HG02938 (cell line): ENCODE measurements around the gene WIZ.

Source experiments
- ATAC-seq: cut with Tn5 transposase; IDR thresholded peaks from one replicate; pipeline ENCODE4 v1.9.1; 2021; ENCODE audit warnings: mild to moderate bottlenecking, moderate library complexity; ENCODE audit not compliant: unreplicated experiment

The WIZ gene

DNA sequence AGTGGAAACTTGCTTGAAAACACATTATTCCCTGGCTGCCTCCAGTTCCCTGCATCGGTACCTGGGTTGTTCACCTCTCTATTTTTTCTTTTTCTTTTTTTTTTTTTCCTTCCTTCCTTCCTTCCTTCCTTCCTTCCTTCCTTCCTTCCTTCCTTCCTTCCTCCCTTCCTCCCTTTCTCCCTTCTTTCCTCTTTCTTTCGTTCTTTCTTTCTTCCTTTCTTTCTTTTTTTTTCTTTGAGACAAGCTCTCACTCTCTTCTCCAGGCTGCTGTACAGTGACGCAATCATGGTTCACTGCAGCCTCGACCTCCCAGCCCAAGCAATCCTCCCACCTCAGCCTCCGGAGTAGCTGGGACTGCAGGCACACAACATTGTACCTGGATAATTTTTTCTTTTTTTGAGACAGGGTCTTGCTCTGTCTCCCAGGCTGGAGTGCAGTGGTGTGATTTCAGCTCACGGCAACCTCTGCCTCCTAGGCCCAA is 18.0 kb upstream of the WIZ start:
- ATAC-seq: no peak

DNA sequence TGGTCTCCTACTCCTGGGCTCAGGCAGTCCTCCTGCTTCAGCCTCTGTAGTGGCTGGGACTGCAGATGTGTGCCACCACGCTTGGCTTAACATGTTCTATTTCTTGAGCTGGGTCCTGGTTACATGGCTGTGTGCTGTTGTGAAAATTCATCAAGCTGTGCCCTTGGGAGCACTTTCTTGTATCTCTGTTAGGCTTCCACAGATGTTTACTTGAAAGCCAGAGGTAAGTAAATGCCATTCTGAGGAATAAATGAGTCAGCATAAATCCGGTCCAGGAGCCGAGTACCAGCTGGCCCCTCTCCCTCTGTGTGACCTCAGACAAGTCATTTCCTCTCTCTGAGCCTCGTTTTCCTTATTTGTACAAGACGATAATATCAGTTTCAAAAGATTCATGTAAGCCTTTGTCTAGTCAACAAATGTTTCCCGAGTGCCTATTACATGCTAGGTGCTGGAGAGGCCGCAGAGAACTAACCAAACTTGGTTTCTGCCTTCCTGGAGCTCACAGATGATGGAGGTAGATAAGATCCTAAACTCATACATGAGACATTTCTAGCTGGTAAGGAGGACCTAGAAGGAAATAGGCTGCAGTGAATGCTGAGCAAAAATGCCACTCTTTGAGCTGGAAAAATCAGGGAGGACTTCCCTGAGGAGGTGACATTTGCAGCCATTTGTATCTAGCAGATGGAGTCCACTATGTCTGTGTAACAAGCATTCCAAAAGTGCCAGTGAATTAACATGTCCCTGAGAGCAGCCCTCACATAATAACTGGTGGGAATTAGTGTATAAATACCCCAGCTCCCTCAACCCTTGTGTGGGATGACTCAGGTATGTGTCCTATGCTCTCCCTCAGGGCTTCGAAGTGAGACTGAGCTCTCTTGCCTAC is 17.3 kb upstream of the WIZ start:
- ATAC-seq: peak; percentile 62

DNA sequence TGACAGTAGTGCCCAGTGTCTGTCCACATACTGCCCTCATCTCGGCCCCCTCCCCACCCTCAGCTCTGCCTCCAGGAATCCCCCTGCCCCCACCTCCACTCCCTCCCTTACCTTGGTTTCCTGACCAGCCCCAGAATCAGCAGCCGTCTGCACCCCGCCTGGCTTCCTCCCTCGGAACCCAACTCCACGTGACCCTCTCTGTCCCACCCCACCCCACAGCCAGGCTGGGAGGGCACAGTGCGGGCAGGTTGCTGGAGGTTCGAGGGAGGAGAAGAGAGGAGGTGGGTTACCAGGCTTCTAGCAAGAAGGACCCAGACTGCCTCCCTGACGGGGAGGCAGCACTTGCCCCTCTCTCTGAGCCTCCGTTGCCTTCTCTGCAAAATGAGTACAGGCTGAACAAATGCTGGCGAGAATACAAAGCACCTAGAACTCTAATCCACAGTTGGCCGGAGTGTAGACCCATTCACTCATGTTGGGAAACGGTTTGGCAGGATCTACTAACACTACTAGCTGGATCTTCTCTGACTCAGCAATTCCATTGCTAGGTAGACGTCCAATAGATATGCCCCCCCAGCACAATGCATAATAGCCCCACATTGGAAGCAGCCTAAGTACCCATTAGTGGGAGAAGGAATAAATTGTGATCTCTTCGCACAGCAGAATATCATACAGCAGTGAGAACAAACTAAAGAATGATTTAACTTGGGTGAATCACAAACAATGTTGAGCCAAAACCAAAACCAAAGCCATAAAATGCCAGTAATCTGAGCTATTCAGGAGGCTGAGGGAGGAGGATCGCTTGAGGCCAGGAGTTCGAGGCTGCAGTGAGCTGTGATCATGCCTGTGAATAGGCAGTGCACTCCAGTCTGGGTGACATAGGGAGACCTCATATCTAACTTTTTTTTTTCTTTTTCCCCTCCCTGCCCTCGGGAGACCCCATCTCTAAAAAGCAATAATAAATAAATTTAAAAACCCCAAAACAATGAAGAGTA is 14.9 kb upstream of the WIZ start, which contains the start of gene RASAL3:
TSS of gene RASAL3 (minus strand) at position 151 of the 992 bp plus-strand sequence. CDS start 186 bp downstream, outside the sequence.
- ATAC-seq: no peak

DNA sequence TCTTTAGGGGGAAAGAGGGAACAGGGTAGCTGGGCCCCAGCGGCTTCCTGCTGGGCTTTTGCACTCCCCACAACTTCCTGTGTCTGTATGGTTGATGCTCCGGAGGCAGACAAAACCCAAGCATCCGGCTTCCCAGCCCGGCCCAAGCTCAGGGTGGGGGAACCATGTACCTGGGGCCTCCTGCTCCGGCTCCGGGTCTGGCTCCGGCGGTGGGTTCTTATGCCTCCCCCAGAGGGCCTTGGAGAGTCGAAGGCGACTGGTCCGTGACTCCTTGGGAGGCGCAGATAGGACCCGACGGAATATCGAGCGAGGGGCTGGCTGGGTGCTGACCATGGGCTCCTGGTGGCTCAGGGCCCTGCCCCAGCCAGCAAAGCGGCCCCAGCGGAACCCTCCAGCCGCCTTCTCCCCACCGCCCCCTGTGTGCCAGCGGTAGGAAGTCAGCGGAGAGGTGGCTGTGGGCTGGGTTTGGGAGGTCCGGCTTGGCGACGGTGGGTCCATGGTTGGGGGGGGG is 14.2 kb upstream of the WIZ start:
- ATAC-seq: no peak

DNA sequence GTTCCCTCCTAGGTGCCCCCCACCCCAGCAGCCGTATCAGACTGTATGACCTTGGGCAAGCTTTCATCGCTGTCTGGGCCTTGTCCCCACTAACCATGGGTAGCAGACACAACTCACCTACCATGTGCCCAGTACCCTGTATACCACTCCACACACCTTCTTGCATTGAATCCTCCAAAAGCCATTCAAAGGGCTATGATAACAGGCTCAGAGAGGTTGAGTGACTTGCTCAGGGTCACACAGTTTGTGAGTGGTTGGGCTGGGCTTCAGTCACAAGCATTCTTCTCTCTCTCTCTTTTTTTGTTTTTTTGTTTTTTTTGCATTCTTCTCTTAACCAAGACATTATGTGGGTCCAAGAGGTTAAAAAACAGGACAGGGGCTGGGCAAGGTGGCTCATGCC is 11.9 kb upstream of the WIZ start:
- no peak for ATAC-seq

DNA sequence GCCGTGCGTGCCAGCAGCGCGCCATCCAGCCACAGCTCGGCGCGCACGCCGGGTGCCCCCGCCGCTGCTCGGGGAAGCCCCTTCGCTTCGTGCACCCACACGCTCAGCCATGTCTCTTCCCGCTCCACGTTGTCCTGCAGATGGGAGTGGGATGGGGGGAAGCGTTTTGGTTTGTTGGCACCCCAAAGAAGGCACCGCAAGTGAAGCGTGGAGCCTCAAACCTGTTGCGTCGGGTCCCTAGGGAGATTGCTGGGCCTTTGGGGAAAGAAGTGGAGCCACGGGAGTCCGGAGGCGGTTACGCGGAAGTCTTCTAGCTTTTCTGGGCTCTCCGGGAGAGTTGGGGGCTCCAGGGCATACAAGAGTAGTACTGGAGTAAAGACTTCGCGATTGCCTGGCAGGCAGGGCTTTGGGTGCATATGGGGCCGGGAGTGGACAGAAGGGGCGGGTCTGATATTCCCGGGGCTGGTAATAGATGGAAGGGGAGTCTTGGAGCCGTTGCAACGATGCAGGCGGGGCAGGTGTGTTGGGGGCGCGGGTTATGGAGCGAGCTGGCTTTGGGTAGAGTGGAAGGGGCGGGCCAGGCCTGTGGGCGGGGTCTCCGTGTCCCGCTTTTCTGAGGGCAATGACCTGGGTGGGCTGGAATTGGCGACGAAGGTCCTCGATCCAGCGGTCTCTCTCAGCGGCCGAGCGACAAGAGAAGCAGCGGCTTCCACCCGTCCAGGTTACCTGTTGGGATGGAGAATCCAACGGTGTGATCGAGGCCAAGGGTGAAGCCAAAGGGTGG is 8.1 kb upstream of the WIZ start:
- ATAC-seq: no peak

DNA sequence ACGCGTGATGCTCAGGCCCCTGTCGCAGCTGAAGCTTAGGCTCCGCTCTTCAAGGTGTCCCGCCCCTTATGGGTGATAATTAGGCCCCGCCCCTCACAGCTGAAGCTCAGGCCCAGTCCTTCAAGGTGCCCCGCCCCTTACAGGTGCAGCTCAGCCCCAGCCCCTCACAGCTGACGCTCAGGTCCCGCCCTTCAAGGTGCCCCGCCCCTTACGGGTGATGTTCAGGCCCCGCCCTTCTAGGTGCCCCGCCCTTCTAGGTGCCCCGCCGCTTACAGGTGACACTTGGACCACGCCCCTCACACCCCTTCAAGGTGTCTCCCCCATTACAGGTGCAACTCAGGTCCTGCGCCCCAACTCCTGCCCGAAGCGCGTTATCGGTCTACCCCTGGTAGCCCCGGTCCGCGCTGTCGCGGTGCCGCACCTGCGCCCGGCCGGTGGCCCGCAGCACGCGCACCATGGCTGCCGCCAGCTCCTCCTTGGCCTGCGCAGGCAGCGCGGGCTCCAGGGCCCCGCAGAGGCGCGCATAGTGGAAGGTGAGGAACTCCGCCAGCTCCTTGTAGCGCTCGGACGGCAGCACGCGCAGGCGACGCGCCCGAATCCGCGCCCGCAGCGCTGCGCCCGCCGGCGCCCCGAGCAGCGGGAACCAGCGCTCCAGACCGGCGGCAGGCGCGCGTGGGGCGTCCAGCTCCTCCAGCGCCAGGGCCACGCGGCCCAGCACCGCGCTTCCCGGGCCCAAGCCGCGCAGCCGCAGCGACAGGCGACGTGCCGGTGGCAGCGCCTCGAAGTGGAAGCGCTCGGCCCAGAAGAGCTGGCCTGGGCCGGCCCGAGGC is 7.3 kb upstream of the WIZ start:
- ATAC-seq: no peak

DNA sequence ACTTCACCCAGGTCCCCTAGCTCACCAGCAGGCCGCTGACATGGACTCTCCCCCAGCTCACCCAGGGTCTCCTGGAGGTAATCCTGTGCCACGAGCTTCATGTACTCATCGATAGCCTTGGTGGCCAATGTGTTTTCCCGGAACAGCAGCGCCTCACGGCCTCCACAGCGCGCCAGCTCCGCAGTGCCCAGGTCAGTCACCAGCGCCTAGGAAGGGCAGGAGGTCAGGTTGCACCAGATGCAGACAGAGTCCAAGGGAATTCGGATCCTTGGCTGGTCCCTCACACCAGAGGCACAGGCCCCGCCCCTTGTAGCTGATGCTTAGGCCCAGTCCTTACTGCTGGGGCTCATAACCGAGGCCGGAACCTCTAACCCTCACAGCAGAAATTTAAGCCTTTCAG is 6.7 kb upstream of the WIZ start:
- ATAC-seq: no peak

DNA sequence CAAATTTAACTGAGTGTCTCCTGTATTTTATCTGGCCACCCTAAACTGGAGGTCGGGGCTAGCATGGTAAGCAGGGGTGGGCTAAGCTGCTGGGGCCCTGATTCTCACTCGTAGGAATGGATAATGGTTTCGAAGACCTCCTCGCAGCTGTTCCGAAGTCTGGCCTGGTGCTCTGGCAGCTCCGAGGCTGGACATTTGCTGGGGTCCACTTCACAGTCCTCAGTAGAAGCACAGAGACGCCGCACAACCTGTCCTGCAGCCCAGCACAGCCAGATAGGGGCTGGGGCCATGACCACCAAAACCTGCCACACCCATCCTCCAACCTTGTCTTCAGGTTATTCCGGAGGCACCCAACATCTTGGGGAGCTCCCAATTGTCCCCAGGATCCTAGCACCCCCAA is 6.2 kb upstream of the WIZ start:
- ATAC-seq: no peak

DNA sequence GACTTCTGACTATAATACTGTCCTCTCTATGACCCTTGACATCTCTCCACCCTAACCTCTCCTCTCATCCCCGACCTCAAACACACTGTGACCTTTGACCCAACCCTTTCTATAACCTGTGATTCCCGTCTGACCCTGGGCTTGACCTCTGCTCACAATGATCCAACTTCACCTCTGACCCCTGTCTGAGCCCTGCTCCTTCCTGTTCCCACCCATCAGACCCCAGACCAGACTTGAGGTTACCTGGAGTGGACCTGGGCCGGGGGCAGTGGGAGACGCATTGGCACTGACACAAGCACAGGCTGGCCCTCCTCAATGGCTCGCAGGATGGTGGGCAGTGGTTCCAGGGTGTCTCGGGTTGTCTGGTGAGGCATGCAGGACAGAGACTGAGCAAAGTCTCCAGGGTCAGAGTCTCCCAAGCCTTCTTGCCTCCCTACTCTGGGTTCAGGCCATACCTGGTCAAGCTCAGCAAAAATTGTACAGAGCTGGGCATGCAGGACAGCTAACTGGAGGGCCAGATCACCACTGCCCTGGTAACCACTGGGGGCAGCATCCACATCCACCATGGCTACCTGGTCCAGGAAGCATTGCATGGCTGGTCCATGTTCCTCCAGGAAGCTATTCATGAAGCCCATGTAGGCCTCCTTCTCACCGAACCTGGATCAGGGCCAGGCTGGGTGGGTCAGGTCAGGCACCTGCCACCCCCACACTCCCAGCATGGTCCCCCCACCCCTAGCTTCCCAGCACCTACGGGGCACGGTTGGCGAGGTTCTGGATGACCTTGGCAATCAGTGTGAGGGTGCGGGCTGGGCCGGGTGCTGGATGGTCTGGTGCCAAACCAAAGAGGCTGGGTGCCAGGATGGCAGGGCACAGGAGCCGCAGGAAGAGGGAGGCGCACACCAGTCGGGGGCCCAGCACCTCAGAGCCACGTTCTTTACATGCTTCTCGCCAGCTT is 4.4 kb upstream of the WIZ start:
- no peak for ATAC-seq

DNA sequence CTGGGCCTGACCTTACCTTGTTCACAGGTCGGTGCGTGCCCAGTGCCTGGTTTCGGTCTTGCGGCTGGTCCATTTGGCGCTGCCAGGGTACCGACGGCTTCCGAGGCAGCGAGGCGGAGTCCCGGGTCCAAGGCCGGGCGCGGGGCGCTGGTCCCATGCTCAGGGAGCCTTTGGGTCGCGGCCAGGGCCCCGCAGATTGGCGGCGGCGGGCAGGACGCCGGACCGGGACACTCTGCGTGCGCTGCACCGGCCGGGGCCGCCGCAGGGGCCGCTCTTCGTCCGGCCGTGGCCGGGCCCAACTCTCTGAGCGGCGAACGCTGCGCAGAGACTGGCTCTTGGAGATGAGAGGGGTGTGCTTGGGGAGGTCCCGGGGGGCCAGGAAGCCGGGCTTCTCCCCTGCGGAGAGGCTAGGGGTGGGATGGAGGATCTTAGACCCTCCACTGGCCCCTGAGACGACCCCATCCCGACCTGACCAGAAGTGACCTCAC is 3.4 kb upstream of the WIZ start:
- no peak for ATAC-seq

DNA sequence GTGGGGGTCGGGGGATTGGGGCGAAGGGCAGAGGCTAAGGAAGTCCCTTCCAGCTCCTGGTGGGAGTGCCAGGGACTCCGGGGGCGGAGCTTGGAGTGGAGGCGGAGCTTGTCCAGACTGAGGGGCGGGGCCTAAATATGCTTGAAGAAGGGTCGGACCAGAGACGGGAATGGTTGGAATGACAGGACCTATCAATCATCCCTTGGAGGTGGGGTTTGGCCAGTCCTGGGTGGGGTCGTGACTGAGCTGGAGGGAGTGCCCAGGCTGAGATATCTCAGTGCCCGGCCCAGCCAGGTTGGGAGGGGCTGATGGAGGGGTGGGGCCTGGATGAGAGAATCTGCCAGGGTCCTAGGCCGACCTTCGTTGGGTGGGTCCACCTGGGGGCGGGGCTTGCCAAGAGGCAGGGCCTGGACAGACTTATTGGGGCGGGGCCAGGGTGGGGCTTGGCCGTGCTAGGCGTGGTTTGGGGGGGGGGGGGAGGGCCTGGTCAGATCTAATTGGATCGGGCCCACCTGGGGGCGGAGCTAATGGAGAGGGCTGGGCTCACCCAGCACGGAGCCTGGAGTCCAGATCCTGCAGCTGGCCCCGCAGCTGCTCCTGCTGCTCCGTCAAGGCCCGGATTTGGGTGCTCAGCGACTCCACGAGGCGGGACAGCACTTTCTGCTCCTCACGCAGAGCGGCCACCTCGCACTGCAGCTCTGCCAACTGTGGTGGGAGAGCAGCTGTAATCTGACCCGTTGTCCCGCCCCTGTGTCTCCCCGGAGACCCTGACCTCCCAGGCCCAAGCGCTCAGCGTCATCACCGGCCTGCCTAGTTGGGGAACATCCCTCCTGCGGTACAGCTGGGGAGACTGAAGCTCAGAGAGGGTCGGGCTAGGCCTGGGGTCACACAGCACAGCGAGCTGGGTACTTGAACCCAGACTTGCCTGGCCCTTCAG is 2.6 kb upstream of the WIZ start:
- no peak for ATAC-seq

DNA sequence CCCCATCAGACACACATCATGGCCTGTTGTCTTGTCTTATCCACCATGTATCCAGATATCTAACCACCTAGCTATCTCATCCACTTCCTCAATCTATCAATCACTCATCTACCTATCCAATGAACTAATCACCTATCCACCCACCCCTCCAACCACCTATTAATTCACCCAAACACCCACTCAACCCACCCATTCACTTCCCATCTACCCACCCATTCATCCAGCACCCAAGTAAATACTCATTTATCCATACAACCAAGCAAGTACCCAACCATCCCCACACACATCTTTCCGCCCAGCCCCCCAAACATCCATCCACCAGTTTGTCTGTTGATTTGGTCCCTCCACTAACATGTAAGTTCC is 753 bp upstream of the WIZ start:
- ATAC-seq: no peak

DNA sequence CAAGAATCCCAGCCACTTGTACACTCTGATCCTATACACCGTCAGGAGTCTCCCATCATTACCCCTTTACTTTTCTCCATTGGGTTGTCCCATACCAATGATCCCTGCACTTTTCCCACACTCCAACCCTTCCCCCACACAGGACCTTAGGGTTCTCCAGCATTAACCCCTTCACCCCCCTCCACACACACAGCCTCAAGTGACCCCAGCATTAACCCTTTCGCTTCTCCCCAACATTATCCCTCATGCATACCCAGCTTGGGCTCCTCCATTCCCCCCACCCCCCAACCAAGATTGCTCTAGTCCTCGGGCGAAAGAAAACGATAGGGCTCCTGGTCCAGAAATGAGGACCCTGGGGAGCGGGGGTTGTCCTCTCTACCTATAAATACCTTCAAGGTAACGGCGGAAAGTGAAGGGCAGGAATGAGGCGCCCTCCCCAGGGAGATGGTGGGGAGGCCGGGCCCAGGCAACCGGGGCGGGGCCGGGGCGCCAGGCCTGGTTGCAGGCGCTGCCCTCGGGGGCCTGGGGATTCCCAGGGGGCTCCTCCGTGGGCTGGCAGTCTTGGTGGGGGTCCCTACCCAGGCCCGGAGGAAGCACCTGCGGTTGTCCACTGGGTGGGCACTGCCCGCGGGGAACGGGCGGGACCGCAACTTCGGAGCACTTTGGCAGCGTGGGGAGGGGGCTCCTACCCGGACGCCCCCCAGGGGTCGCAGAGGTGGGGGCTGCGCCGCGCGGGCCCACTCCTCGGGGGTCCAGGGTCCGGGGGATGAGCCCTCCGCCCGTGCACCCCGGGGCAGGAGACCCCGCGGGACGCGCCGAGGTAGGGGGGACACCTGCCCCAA is 757 bp downstream of the WIZ start:
- no peak for ATAC-seq

DNA sequence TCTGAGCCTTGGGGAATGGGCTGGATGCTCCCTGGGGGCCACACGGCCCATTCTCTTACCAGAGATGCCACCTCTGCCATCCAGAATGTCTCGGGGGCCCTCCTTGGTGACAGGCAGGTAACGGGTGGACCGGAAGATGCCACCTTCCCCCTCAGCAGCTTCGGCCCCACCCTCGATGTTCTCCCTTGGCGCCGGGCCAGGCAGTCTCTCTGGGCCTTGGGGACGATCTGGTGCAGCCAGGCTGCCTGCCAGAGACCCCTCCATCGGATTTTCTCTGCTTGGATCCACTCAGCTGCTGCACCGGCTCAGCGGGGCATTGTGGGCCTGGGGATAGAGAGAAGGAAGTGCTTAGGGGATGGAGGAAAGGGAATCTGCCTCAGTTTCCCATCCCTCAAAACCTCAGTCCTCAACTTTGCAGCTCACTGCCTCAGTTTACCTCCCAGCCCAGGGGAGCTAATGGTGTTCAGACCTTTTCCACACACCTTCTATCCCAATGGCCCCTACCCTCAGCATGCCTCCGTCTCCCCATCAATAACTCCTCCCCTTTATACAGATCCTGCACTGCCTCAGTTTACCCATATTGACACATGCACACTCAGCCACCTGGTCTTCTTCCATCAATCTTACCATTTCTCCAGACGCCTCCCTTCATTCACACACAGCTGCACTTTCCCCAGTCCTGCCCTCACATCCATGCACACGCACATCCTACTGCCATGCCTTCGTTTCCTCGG is 1.5 kb downstream of the WIZ start:
- ATAC-seq: no peak

DNA sequence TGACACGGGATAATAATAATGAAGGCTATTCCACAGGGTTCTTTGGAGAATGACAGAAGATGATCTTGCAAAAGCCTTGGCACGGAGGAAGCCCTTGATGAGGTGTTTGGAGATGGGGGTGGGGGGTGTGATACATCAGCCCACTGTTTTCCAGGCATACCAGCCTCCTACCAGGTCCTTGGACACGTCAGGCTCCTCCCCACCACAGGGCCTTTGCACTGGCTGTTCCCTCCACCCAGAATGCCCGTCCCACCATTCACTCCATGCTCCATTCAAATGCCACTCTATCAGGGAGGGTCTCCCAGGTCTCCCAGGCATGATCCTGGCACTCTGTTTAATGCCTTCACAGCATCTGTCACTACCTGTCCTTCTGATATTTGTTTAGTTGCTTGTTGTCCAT is 2.7 kb downstream of the WIZ start:
- ATAC-seq: no peak
